GM12874 (cell line): ENCODE data around the gene PCK1.

ENCODE experiments used
- CTCF ChIP-seq: IDR thresholded peaks from 2 replicates; pipeline ENCODE4 v1.5.1; 2011; ENCODE audit warnings: low read depth, mild to moderate bottlenecking, control low read depth, low read length, moderate library complexity; ENCODE audit not compliant: insufficient read depth

The PCK1 gene

GRCh38 chr20:57524511-57525176 is 36.3 kb upstream of the PCK1 start, which contains the start of gene CTCFL:
Gene CTCFL (minus strand): TSS chr20:57525140. CDS start chr20:57524205, 935 bp downstream.
- no peak for TF ChIP-seq CTCF

- TF ChIP-seq CTCF = no peak
These were observed 35.4 kb upstream of the PCK1 start for GRCh38 chr20:57525328-57526086.

GRCh38 chr20:57526087-57526884 is 34.6 kb upstream of the PCK1 start:
- peak; percentile 45; the same call in 1 of the 2 replicates for TF ChIP-seq CTCF

GRCh38 chr20:57526885-57527460 is 33.9 kb upstream of the PCK1 start:
- no peak for TF ChIP-seq CTCF

GRCh38 chr20:57527728-57528127 is 33.2 kb upstream of the PCK1 start:
- TF ChIP-seq CTCF = no peak

- no peak for TF ChIP-seq CTCF
These were observed 32.8 kb upstream of the PCK1 start for GRCh38 chr20:57528148-57528547.

- TF ChIP-seq CTCF = no peak
These were observed 31.7 kb upstream of the PCK1 start for GRCh38 chr20:57529160-57529585.
